Measurements from ENCODE around the gene GARS1. TPM values are rescaled to one million over a fixed set of nuclear protein-coding genes. Genes with fewer than 3 reads are reported as not detected.

GARS1 gene
- total and polyA plus RNA-seq, 9 of the 15 experiments (the other 6 are each of a cell fraction or from before 2014, with no cell fraction given) = 142 to 769 (median 272) TPM

DNA sequence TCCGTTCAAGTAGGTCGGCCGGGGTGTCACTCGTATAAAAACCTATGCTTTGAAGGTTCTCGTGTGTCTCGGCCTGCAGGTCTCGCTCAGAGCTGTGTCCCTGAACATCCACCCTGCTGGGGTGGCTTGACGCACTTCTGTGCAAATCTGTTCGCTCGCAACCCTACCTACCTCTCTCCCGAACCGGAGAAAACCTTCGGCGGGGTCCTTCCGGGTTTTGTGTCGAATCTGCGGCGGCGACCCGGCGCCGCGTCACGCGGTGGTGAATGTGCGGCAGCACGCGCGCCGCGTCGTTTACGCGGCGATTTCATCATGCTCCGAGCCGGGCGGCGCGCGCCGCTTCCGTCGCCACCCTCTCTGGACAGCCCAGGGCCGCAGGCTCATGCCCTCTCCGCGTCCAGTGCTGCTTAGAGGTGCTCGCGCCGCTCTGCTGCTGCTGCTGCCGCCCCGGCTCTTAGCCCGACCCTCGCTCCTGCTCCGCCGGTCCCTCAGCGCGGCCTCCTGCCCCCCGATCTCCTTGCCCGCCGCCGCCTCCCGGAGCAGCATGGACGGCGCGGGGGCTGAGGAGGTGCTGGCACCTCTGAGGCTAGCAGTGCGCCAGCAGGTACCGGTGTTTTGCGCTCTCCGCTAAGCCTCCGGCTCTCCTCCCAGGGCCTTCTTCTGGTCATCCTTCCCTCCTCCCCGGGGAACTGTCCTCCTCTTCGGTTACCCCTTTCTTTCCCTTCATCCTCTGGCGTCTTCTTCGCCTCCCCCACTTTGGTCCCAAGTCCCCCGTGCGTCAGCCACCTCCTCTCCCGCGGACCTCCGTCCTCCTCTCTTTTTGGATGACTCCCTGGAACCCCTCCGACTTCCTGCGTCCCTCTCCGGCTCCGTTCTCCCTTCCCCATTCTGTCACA is at the start of gene GARS1 (continued):
- TF ChIP-seq, protein P1, sequence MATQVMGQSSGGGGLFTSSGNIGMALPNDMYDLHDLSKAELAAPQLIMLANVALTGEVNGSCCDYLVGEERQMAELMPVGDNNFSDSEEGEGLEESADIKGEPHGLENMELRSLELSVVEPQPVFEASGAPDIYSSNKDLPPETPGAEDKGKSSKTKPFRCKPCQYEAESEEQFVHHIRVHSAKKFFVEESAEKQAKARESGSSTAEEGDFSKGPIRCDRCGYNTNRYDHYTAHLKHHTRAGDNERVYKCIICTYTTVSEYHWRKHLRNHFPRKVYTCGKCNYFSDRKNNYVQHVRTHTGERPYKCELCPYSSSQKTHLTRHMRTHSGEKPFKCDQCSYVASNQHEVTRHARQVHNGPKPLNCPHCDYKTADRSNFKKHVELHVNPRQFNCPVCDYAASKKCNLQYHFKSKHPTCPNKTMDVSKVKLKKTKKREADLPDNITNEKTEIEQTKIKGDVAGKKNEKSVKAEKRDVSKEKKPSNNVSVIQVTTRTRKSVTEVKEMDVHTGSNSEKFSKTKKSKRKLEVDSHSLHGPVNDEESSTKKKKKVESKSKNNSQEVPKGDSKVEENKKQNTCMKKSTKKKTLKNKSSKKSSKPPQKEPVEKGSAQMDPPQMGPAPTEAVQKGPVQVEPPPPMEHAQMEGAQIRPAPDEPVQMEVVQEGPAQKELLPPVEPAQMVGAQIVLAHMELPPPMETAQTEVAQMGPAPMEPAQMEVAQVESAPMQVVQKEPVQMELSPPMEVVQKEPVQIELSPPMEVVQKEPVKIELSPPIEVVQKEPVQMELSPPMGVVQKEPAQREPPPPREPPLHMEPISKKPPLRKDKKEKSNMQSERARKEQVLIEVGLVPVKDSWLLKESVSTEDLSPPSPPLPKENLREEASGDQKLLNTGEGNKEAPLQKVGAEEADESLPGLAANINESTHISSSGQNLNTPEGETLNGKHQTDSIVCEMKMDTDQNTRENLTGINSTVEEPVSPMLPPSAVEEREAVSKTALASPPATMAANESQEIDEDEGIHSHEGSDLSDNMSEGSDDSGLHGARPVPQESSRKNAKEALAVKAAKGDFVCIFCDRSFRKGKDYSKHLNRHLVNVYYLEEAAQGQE (IDR thresholded peaks at IDR 0.05; ENCODE audit: borderline replicate concordance) = no peak
- TF ChIP-seq, protein P1 (CRISPR knock-in tag; IDR thresholded peaks at IDR 0.05; ENCODE audit: low read depth) = peak; percentile 51; the same call in 1 of the 2 replicates
- TF ChIP-seq ESRRA (IDR thresholded peaks at IDR 0.05; ENCODE audit: borderline replicate concordance, low read depth) (peak; percentile 41; the same call in 1 of the 2 replicates), USF1 (CRISPR knock-in tag; IDR thresholded peaks at IDR 0.05) (peak; percentile 80), SREBF2 (CRISPR knock-in tag; IDR thresholded peaks at IDR 0.05) (no peak), STAT5A (IDR thresholded peaks at IDR 0.05; ENCODE audit: borderline replicate concordance, low read length) (peak; percentile 16; the same call in 1 of the 2 replicates), YBX1 (IDR thresholded peaks at IDR 0.05) (no peak), IRF2 (CRISPR knock-in tag; IDR thresholded peaks at IDR 0.05) (no peak), RNF2 (IDR thresholded peaks at IDR 0.05) (peak; percentile 76; the same call in 1 of the 2 replicates), E2F6 (IDR thresholded peaks at IDR 0.05; ENCODE audit: borderline replicate concordance in 1 of 2, extremely low read depth in 1 of 2, insufficient read depth in 1 of 2, insufficient read length in 1 of 2, low read depth in 1 of 2, low read length in 1 of 2, poor library complexity in 1 of 2, severe bottlenecking in 1 of 2) (peak; percentile 84 to 85), EWSR1 (IDR thresholded peaks at IDR 0.05; ENCODE audit: borderline replicate concordance, low read depth, partially characterized antibody) (no peak), ETV6 (IDR thresholded peaks at IDR 0.05; ENCODE audit: borderline replicate concordance in 1 of 2, low read depth in 2 of 2, low read length in 1 of 2) (peak in 1 of 2 experiments; percentile 25; a peak in 1 of 4 replicates), ETV6 (CRISPR knock-in tag; IDR thresholded peaks at IDR 0.05; ENCODE audit: borderline replicate concordance) (0 out of 2 replicates have a peak, but pooled peaks have one; percentile 20)
- TF ChIP-seq, protein P2, sequence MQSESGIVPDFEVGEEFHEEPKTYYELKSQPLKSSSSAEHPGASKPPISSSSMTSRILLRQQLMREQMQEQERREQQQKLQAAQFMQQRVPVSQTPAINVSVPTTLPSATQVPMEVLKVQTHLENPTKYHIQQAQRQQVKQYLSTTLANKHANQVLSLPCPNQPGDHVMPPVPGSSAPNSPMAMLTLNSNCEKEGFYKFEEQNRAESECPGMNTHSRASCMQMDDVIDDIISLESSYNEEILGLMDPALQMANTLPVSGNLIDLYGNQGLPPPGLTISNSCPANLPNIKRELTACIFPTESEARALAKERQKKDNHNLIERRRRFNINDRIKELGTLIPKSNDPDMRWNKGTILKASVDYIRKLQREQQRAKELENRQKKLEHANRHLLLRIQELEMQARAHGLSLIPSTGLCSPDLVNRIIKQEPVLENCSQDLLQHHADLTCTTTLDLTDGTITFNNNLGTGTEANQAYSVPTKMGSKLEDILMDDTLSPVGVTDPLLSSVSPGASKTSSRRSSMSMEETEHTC (IDR thresholded peaks at IDR 0.05) = peak; percentile 91
